ENCODE results near the gene OR5D18.

Gene OR5D18

GRCh38 chr11:55819330-55819729 is at the start of gene OR5D18:
TSS of gene OR5D18 (plus strand) at chr11:55819630. CDS start at chr11:55819630, 0 bp downstream.
- Histone ChIP-seq H3K27ac (no peak within 1 kb of the TSS), H2AFZ (ENCODE audit: low read depth) (no peak within 1 kb of the TSS), H3K4me2 (no peak within 1 kb of the TSS), H4K20me1 (ENCODE audit: insufficient read depth) (no peaks in the 10 kb centered on the region), H3K27me3 (ENCODE audit: insufficient read depth, low read depth) (no peaks in the 10 kb centered on the region), H3K36me3 (ENCODE audit: insufficient read depth) (no peaks in the 10 kb centered on the region), H3K4me1 (ENCODE audit: low read depth, poor library complexity, severe bottlenecking) (no peaks in the 10 kb centered on the region), H3K9ac (no peak within 1 kb of the TSS), H3K79me2 (ENCODE audit: insufficient read depth, low read depth) (no peaks in the 10 kb centered on the region), H3K4me3 (IDR thresholded peaks at IDR 0.05; ENCODE audit: insufficient read depth, low read depth, low read length) (no peak within 1 kb of the TSS)
- TF ChIP-seq CTCF (conservative IDR thresholded peaks at IDR 0.05; ENCODE audit: low read depth, low read length): no peak

GRCh38 chr11:55773138-55773537 is 46.3 kb upstream of the OR5D18 start, which contains the start of gene OR5D13:
TSS of gene OR5D13 (plus strand) at chr11:55773438. CDS start at chr11:55773438, 0 bp downstream.
- no peaks in the 10 kb centered on the region for H4K20me1 ChIP-seq (ENCODE audit: insufficient read depth)
- TF ChIP-seq CTCF (conservative IDR thresholded peaks at IDR 0.05; ENCODE audit: low read depth, low read length): no peak
- no peaks in the 10 kb centered on the region for H3K36me3 ChIP-seq (ENCODE audit: insufficient read depth)
- peaks cover 15% of the 10 kb centered on the region for H3K4me1 ChIP-seq (ENCODE audit: low read depth, poor library complexity, severe bottlenecking)
- H3K4me3 ChIP-seq (IDR thresholded peaks at IDR 0.05; ENCODE audit: insufficient read depth, low read depth, low read length): no peak within 1 kb of the TSS
- H3K27me3 ChIP-seq (ENCODE audit: insufficient read depth, low read depth): no peaks in the 10 kb centered on the region
- no peak within 1 kb of the TSS for H2AFZ ChIP-seq (ENCODE audit: low read depth)
- no peaks in the 10 kb centered on the region for H3K79me2 ChIP-seq (ENCODE audit: insufficient read depth, low read depth)
- no peak within 1 kb of the TSS for H3K4me2 ChIP-seq
- H3K27ac ChIP-seq: no peak within 1 kb of the TSS
- no peak within 1 kb of the TSS for H3K9ac ChIP-seq

GRCh38 chr11:55791606-55792005 is 27.8 kb upstream of the OR5D18 start:
- Histone ChIP-seq H3K4me1 (ENCODE audit: low read depth, poor library complexity, severe bottlenecking) (no peaks in the 10 kb centered on the region), H4K20me1 (ENCODE audit: insufficient read depth) (no peaks in the 10 kb centered on the region), H3K4me3 (IDR thresholded peaks at IDR 0.05; ENCODE audit: insufficient read depth, low read depth, low read length) (no peak overlapping the region), H3K36me3 (ENCODE audit: insufficient read depth) (no peaks in the 10 kb centered on the region), H3K4me2 (no peak overlapping the region), H3K9ac (no peak overlapping the region), H3K79me2 (ENCODE audit: insufficient read depth, low read depth) (no peaks in the 10 kb centered on the region), H2AFZ (ENCODE audit: low read depth) (no peak overlapping the region), H3K27me3 (ENCODE audit: insufficient read depth, low read depth) (no peaks in the 10 kb centered on the region), H3K27ac (no peak overlapping the region)
- TF ChIP-seq CTCF (conservative IDR thresholded peaks at IDR 0.05; ENCODE audit: low read depth, low read length): no peak

GRCh38 chr11:55793321-55793720 is 26.1 kb upstream of the OR5D18 start:
- Histone ChIP-seq H3K27me3 (ENCODE audit: insufficient read depth, low read depth) (no peaks in the 10 kb centered on the region), H3K36me3 (ENCODE audit: insufficient read depth) (no peaks in the 10 kb centered on the region), H3K4me2 (no peak overlapping the region), H2AFZ (ENCODE audit: low read depth) (no peak overlapping the region), H3K4me1 (ENCODE audit: low read depth, poor library complexity, severe bottlenecking) (no peaks in the 10 kb centered on the region), H3K79me2 (ENCODE audit: insufficient read depth, low read depth) (no peaks in the 10 kb centered on the region), H4K20me1 (ENCODE audit: insufficient read depth) (no peaks in the 10 kb centered on the region), H3K27ac (no peak overlapping the region), H3K4me3 (IDR thresholded peaks at IDR 0.05; ENCODE audit: insufficient read depth, low read depth, low read length) (no peak overlapping the region), H3K9ac (no peak overlapping the region)
- no peak for TF ChIP-seq CTCF (conservative IDR thresholded peaks at IDR 0.05; ENCODE audit: low read depth, low read length)

Data from KMS-11 (cell line).